Mesendoderm (in vitro differentiated cells): Measurements from ENCODE around the gene EIF4E1B.

ENCODE experiments used
- DNase-seq: peaks from one replicate; pipeline ENCODE4 v3.0.0; 2013
- H2AK5ac ChIP-seq: 2 replicates; pipeline ENCODE4 v1.6.1; 2013; ENCODE audit warnings: low read length, inconsistent platforms
- H2BK120ac ChIP-seq: 2 replicates; pipeline ENCODE4 v1.6.1; 2013; ENCODE audit warnings: low read depth, mild to moderate bottlenecking, low read length, moderate library complexity, mixed read lengths
- H2BK15ac ChIP-seq: replicated peaks from 2 replicates; pipeline ENCODE4 v1.6.1; 2013; ENCODE audit warnings: low read depth, mild to moderate bottlenecking, moderate library complexity
- H2BK5ac ChIP-seq: 2 replicates; pipeline ENCODE4 v1.6.1; 2013; ENCODE audit warnings: low read length, inconsistent platforms
- H3K18ac ChIP-seq: 2 replicates; pipeline ENCODE4 v1.6.1; 2013; ENCODE audit warnings: mild to moderate bottlenecking, low read length, mixed read lengths
- H3K23ac ChIP-seq: one replicate; pipeline ENCODE4 v1.6.1; 2013; ENCODE audit warnings: low read length
- H3K27ac ChIP-seq: 2 replicates; pipeline ENCODE4 v1.5.1; 2013; ENCODE audit warnings: low read depth, mild to moderate bottlenecking, inconsistent platforms, low read length, moderate library complexity
- H3K27me3 ChIP-seq: 2 replicates; pipeline ENCODE4 v1.6.1; 2013; ENCODE audit warnings: low read length, control low read depth, mild to moderate bottlenecking, inconsistent platforms; ENCODE audit not compliant: insufficient read depth, poor library complexity
- H3K36me3 ChIP-seq: 2 replicates; pipeline ENCODE4 v1.6.1; 2013; ENCODE audit warnings: low read length, inconsistent platforms; ENCODE audit not compliant: control insufficient read depth, insufficient read depth
- H3K4ac ChIP-seq: one replicate; pipeline ENCODE4 v1.6.1; 2013; ENCODE audit warnings: low read depth, mild to moderate bottlenecking, low read length, moderate library complexity
- H3K4me1 ChIP-seq: 2 replicates; pipeline ENCODE4 v1.6.1; 2013; ENCODE audit warnings: low read depth, low read length, inconsistent platforms; ENCODE audit not compliant: control insufficient read depth
- H3K4me2 ChIP-seq: 2 replicates; pipeline ENCODE4 v1.6.1; 2013; ENCODE audit warnings: low read length
- H3K4me3 ChIP-seq: 2 replicates; pipeline ENCODE4 v1.5.1; 2013; ENCODE audit warnings: mild to moderate bottlenecking, low read length
- H3K56ac ChIP-seq: one replicate; pipeline ENCODE4 v1.6.1; 2013; ENCODE audit warnings: low read length
- H3K79me1 ChIP-seq: 2 replicates; pipeline ENCODE4 v1.6.1; 2013; ENCODE audit warnings: low read length, inconsistent platforms
- H3K79me2 ChIP-seq: 2 replicates; pipeline ENCODE4 v1.6.1; 2013; ENCODE audit warnings: mild to moderate bottlenecking, low read length; ENCODE audit not compliant: control insufficient read depth, insufficient read depth
- H3K9ac ChIP-seq: 2 replicates; pipeline ENCODE4 v1.6.1; 2013; ENCODE audit warnings: low read length, inconsistent platforms
- H4K5ac ChIP-seq: one replicate; pipeline ENCODE4 v1.6.1; 2013; ENCODE audit warnings: low read length
- H4K8ac ChIP-seq: one replicate; pipeline ENCODE4 v1.6.1; 2013; ENCODE audit warnings: low read depth, mild to moderate bottlenecking, control low read depth, low read length, moderate library complexity
- WGBS: extraction: QIAGEN DNeasy Blood & Tissue Kit; methylation state at CpG from one replicate; pipeline ENCODE4 v1.1.7; 2013; ENCODE audit warnings: low lambda C conversion rate, missing lambda C conversion rate; ENCODE audit not compliant: insufficient coverage; ENCODE audit errors: extremely low coverage; 5-methylcytosine and 5-hydroxymethylcytosine counted together

The EIF4E1B gene

DNA sequence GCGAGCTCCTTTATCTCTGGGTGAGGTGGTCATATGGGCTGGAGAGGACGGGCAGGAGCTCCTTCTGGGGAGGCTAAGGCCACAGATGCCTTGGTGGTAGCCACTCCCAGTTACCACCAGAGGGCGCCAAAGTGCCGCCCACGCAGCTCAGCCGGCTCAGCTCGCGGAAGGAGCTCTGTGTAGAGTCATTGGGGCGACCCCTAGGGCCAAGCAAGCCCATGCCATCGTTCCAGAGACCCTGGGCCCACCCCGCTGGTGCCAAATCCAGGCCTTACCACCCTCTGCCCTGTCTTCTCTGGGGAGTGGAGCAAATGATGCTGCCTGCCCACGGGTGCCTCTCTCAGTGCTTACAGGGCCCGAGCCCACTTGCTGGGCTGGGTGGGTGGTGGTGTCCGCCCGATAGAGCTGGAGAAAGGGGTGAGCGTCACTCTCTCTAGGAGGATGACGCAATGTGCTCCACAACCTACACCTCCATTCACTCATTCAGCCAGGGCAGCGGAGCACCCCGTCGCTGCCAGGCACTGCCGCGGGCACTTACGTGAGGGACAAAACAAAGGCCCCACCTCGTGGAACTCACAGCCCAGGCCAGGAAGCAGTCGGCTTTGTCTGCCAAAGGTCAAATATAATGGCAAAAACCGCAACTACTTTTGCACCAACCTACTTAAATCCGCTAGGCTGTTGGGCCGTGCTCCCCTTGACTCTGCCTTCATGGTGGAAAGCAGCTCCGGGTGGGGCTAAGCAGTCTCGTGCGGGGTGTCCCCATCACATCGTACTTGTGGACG, 30.6 kb downstream of the EIF4E1B start:
- DNase-seq: peak; percentile 89
- no peak overlapping the region for H3K23ac ChIP-seq
- no CpG with 5 or more reads among the region's 33 CpGs for WGBS
- H3K4me2 ChIP-seq: no peak overlapping the region
- no peaks in the 10 kb centered on the region for H3K27me3 ChIP-seq
- H2BK120ac ChIP-seq: no peak overlapping the region
- H4K5ac ChIP-seq: no peak overlapping the region
- no peak overlapping the region for H3K4me3 ChIP-seq
- H3K79me1 ChIP-seq: no peaks in the 10 kb centered on the region
- no peak overlapping the region for H3K27ac ChIP-seq
- H3K4me1 ChIP-seq: no peaks in the 10 kb centered on the region
- no peak overlapping the region for H3K4ac ChIP-seq
- H2AK5ac ChIP-seq: no peak overlapping the region
- no peaks in the 10 kb centered on the region for H3K79me2 ChIP-seq
- H2BK5ac ChIP-seq: no peak overlapping the region
- H3K9ac ChIP-seq: no peak overlapping the region
- H3K36me3 ChIP-seq: no peaks in the 10 kb centered on the region
- H3K18ac ChIP-seq: no peak overlapping the region
- peak overlapping the region; percentile 42 for H3K56ac ChIP-seq
- H2BK15ac ChIP-seq: no peak overlapping the region
- no peak overlapping the region for H4K8ac ChIP-seq

DNA sequence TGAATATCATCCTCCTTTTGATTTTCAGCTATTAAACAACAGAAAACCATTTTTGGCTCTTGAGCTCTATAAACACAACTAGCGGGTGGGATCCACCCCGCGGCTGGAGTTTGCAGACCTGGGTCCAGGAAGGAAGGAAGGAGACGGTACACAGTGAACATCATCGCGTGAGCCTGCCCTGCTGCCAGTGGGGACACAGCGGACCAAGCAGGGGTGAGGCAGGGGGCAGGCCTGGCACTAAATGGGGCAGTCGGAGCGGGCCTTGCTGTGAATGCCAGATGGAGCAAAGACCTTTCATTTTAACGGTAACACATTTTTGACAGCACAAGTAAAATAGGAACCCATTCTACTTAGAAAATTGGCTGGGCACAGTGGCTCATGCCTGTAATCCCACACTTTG, 31.2 kb downstream of the EIF4E1B start:
- H2BK120ac ChIP-seq: no peak overlapping the region
- no peak overlapping the region for H2BK15ac ChIP-seq
- no peaks in the 10 kb centered on the region for H3K79me2 ChIP-seq
- H3K79me1 ChIP-seq: no peaks in the 10 kb centered on the region
- H3K4me2 ChIP-seq: no peak overlapping the region
- no peaks in the 10 kb centered on the region for H3K27me3 ChIP-seq
- H3K36me3 ChIP-seq: no peaks in the 10 kb centered on the region
- H3K18ac ChIP-seq: no peak overlapping the region
- no peak overlapping the region for H3K56ac ChIP-seq
- no peaks in the 10 kb centered on the region for H3K4me1 ChIP-seq
- DNase-seq: no peak
- no peak overlapping the region for H4K5ac ChIP-seq
- H2AK5ac ChIP-seq: no peak overlapping the region
- no peak overlapping the region for H3K4ac ChIP-seq
- H4K8ac ChIP-seq: no peak overlapping the region
- H3K4me3 ChIP-seq: no peak overlapping the region
- no peak overlapping the region for H3K23ac ChIP-seq
- no peak overlapping the region for H2BK5ac ChIP-seq
- H3K27ac ChIP-seq: no peak overlapping the region
- no CpG with 5 or more reads among the region's 10 CpGs for WGBS
- H3K9ac ChIP-seq: no peak overlapping the region

- DNase-seq: no peak
- no CpG with 5 or more reads among the region's 21 CpGs for WGBS
- H3K18ac ChIP-seq: no peak overlapping the region
Observed at GRCh38 chr5:176662371-176663333, 32.2 kb downstream of the EIF4E1B start.

DNA sequence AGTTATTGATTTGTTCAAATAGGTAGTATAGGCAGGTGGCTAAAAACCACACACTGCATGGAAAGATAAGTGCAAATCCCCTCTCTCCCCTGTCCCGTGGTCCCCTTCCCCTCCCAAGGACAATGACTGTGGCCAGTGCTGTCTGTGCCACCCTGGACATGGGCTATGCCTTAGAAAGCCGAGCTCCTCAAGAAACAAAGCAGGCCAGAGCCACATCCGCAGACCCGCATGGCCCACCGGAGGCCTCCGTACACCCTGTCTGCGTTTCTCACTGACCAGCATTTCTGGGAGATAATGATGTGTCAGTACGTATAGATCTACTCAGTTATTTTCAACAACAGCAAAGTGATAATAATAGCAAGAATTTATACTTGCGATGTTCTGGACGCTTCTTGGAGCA, 33.1 kb downstream of the EIF4E1B start:
- no peak overlapping the region for H3K18ac ChIP-seq
- no peaks in the 10 kb centered on the region for H3K79me2 ChIP-seq
- no CpG with 5 or more reads among the region's 10 CpGs for WGBS

More at GRCh38 chr5:176662371-176663333, 32.2 kb downstream of the EIF4E1B start:
- Histone ChIP-seq H4K5ac (no peak overlapping the region), H3K27me3 (no peaks in the 10 kb centered on the region), H3K9ac (no peak overlapping the region), H4K8ac (no peak overlapping the region), H2BK15ac (no peak overlapping the region), H3K4me2 (no peak overlapping the region), H3K4me3 (no peak overlapping the region), H3K4me1 (no peaks in the 10 kb centered on the region), H3K23ac (no peak overlapping the region), H2BK5ac (no peak overlapping the region), H3K79me2 (no peaks in the 10 kb centered on the region), H3K36me3 (no peaks in the 10 kb centered on the region), H3K4ac (no peak overlapping the region), H2BK120ac (no peak overlapping the region), H2AK5ac (no peak overlapping the region), H3K27ac (no peak overlapping the region), H3K79me1 (no peaks in the 10 kb centered on the region), H3K56ac (no peak overlapping the region)

GRCh38 chr5:176664479-176664878, 34.0 kb downstream of the EIF4E1B start:
- no peak for DNase-seq
- no CpG with 5 or more reads among the region's 6 CpGs for WGBS
- H3K27ac ChIP-seq: no peak overlapping the region
- no peak overlapping the region for H3K4ac ChIP-seq
- H3K56ac ChIP-seq: no peak overlapping the region
- no peak overlapping the region for H2BK120ac ChIP-seq
- H2BK15ac ChIP-seq: no peak overlapping the region
- no peak overlapping the region for H2AK5ac ChIP-seq
- H3K9ac ChIP-seq: no peak overlapping the region
- H3K4me2 ChIP-seq: no peak overlapping the region
- H4K5ac ChIP-seq: no peak overlapping the region
- H3K4me1 ChIP-seq: no peaks in the 10 kb centered on the region
- H3K79me1 ChIP-seq: no peaks in the 10 kb centered on the region
- no peak overlapping the region for H3K23ac ChIP-seq
- H3K4me3 ChIP-seq: no peak overlapping the region
- no peaks in the 10 kb centered on the region for H3K79me2 ChIP-seq
- H3K36me3 ChIP-seq: no peaks in the 10 kb centered on the region
- H3K18ac ChIP-seq: no peak overlapping the region
- H4K8ac ChIP-seq: no peak overlapping the region
- H2BK5ac ChIP-seq: no peak overlapping the region
- H3K27me3 ChIP-seq: no peaks in the 10 kb centered on the region

More for the DNA sequence above, 33.1 kb downstream of the EIF4E1B start:
- Histone ChIP-seq H3K36me3 (no peaks in the 10 kb centered on the region), H3K79me1 (no peaks in the 10 kb centered on the region), H3K27me3 (no peaks in the 10 kb centered on the region), H2AK5ac (no peak overlapping the region), H3K4me2 (no peak overlapping the region), H3K27ac (no peak overlapping the region), H2BK15ac (no peak overlapping the region), H3K4me1 (no peaks in the 10 kb centered on the region), H3K23ac (no peak overlapping the region), H4K8ac (no peak overlapping the region), H3K9ac (no peak overlapping the region), H2BK120ac (no peak overlapping the region), H3K56ac (no peak overlapping the region), H3K4me3 (no peak overlapping the region), H2BK5ac (no peak overlapping the region), H4K5ac (no peak overlapping the region), H3K4ac (no peak overlapping the region)
- DNase-seq: no peak
